Activated CD4-positive, CD25-positive, alpha-beta regulatory T cell treated with anti-CD3 and anti-CD28 coated beads, Interleukin-2, amount 50 U/mL, for 24 hours (primary cell): ENCODE data around the gene AJAP1.

Experiments
- ATAC-seq, 2 donors: fragments of 150-1000 bp; cut with Tn5 transposase; one replicate each; pipeline ENCODE4 v1.10.0; 2021; ENCODE audit warnings: mild to moderate bottlenecking in 1 of 2, moderate library complexity in 1 of 2

AJAP1 gene

DNA sequence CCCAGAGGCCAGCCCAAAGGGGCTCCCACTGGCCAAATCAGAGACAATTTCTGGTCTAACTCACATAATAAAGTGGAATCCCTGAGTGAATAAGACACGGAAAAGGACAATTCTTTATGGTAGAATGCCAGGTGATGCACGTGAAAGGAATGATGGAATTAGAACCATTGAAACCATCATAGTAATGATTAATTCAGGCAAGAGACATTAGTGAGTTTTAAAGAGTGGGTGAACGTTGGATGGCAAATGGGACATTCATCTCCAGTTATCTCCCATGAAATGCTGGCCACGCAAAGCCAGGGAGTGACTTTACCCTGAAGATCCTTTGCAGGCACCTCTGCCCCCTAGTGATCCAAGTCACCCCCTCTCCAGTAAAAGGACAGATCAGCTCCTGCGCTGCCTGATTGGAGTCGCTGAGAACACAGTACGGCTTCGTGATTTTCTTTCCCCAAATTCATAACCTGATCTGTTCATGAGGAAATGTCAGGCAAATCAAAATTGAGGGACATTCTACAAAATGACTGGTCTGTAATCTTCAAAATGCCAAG is 87.5 kb downstream of the AJAP1 start:
- no peak for ATAC-seq

DNA sequence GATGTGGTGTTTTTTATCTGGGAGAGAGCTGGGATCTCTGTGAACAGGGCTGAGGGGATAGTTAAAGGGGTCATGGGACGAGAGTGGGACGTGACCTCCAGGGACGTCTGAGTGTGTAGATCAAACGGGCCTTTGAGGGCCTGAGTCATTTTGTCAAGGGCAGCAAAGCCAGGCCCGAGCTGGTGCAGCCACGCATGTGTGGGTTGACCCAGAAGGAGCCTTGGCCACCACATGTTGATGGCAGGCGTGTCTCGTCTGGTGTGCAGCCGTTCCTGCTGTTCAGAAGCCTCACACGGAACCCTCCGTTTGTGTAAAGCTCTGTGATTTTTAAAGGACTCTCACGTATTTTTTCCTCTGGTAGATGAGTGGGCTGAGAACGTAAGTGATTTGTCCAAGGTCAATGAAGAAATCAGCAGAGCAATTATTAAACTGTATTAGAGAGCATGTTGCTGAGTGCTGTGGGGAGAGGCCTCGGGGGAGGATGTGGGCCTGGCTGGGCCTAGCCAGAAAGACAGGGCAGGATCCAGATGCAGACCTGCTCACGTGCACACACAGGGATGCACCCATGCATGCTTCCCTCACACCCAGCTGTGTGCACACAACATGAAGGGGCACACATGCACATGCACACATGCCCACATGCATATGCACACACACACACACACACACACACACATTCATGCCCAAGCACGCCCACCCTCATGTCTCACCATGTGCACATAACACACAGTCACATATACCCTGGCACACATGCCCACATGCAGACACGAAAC is 89.8 kb downstream of the AJAP1 start:
- ATAC-seq, result no peak

DNA sequence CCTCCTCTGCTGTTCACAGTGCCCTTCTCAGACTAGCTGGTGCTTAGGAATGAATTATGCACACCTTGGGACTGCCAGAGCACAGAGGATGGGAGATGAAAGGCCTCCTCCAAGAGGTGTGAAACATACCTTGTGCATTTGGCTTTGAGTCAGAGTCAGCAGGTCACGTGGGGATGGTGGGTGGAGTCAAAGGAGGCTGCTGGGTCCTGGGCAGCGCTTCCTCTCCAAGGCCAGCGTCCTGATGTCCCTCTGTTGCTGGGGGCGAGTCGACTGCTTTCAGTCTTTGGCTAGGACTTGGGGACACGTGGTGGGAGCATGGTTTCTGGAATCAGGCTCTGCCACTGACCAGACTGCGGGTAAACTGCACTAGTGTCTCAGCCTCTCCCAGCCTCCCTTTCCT is 91.2 kb downstream of the AJAP1 start:
- no peak for ATAC-seq

DNA sequence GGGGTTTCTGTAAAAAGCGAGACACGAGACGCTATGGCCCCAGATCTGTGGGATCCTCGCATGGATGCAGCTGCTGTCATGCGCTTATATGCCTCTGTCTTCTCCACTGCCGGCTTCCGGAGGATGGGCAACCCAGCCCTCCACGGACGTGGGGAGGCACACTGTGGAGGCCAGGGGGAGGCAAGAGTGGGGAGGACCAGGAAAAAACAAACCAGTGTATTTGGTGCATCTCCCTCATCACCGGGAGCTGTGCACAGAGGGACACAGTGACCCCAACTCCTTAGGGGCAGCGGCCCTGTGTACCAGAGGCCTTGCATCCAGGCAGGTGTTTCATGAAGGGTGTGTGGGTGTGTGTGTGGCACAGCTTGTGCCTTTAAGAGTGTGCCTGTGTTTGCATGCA is 95.0 kb downstream of the AJAP1 start:
- ATAC-seq, result no peak

DNA sequence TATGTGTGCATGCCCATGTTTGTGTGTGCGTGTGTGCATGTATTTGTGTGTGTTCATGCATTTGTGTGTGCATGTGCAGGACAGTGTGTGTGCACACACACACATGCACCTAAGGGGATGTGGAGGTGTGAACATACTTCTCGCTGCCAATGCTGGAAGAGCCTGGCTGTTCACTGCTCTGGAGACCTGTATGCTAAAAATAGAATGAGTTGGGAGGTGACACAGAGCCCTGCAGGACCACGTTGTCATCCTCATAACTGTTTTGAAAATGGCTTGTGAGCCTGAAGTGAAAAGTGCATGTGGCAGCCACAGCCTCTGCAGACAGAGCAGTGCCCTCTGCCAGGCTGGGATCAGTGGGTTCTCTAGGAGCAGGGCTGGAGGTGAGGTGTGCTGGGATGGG is 95.8 kb downstream of the AJAP1 start:
- no peak for ATAC-seq

DNA sequence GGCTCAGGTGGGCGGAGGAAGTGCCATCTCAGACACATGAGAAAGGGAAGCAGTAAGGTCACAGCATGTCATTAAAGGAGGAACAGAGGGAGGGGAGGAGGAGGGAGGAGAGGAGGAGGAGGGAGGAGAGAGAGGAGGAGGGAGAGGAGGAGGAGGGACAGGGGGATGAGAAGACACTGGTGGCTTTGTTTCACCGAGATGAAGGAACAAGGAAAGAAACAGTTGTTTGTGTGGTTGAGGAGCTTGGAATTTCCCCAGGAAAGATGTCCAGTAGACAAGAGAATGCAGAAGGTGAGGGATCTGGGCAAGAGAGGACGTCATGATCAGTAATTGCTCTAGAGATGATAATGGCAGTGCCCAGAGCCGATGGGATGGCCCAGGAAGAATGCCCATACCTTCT is 97.7 kb downstream of the AJAP1 start:
- no peak for ATAC-seq

DNA sequence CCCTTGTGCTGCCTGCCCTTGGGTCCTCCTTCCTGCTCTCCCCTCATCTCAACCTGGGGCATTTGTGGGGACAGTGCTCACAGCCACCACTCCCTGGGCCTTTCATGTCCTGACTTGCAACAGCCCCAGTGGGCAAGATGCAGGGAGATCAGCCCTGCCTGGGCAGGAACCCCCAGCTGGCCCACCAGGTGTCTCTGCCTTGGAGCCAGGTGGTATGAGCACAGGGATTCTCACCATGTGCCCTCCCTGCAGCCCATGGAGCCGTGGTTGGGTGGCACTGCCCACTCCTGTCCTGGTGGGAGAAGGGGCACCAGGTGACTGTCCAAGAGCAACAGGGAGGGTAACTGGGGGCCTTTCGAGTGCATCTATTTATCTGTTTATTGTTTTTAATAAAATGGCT is 100.4 kb downstream of the AJAP1 start:
- no peak for ATAC-seq

DNA sequence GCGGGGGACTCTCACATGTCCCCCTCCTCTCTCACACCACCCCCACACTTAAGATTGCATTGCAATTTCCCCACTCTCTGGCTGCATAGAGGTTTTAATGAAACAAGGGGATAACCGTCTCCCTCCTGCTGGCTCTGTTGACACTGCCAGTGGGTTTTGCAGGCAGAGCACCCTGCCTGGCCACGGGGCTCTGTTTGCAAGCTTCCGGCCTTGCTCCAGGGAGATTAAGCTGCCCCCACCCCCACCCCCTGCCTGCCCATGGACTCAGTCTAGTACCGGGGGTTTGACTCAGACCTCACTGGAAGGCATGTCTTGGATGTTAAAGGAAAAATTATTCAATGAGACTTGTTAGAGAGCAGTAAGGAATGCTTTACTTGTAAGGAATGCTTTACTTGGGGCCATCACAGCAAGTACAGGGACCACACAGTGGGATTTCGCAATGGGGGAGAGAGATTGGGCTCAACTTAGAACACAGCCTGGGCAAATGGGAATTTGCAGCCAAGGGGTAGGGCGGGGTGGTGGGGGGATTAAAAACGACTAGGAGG is 101.0 kb downstream of the AJAP1 start:
- ATAC-seq, result no peak

DNA sequence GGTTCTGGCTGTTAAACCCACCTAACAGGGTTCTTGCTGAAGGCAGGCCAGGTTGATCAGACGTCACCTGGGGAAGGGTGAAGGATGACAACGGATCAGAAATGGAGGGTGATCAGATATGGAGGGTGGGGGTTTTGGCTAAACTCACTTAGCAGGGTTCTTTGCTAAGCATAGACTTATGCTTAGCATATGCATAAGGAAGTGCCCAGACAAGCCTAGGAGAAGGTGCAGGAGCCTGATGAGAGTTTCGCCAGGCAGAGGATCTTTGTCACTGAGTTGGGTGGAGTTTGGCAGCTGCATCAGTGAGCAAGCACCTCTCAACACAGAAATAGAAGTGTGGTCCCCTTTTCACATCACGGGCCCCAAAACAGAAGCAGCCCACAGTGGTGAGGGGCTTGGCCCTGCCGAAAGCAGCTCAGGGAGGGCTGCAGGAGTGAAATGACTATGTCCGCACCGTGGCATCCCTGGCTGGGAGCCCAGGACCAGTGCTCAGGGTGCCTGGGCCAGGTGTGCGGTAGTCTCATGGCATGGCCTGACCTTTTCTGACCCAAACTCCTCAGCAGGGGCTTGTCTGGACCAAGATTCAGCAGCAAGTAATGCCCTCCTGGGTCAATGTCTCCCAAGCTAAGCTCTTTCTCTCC is 101.6 kb downstream of the AJAP1 start:
- ATAC-seq, result no peak

DNA sequence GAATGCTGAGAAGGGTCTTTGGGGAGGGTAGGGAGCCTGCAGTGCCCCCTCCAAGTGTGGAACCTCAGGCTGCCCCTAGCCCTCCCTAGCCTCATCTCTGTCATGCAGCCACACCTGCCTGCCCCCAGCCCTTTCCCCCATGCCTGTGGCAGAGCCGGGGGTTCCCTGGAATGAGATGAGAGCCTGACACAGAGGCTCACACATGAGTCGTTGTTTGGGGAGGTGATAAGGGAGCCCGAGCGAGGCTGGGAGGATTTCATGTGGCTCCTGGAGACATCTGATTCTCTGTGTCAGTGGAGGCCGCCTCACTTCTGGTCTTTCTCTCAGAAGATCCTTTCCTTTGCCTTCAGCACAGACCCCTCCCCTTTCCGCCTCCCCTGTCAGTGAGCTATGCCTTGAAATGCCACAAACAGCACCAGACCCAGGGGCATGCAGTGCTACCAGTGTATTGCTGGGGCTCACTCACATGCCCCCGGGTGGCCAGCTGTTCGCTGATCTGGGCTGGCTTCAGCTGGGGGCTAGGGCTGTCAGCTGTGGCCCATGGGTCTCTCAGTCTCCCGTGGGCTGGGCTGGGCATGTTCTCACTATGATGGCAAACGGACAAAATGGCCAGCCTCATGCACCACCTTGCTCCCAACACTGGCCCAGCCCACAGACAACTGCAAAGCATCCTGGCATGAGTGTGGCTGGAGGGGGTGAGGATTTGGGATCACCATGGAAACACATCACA is 102.6 kb downstream of the AJAP1 start:
- no peak for ATAC-seq

DNA sequence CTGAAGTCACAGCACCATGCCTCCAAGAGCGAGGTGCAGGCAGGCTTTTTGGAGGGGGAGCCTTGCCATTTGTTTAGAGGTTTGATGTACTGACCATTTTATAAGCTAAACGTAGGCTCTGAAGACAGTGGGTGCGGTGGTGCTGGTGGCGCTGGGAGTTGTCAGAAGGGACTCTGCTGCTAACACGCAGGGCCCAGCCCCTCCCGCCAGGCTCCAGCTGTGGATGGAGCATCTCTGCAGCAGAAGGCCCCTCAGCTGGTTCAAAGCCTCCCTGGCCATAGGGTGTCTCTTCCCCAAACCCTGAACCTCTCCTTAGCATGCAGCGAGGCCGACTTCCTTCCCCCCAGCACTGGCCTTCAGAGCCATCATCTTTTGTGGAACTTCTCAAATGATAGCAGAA is 105.3 kb downstream of the AJAP1 start:
- no peak for ATAC-seq

DNA sequence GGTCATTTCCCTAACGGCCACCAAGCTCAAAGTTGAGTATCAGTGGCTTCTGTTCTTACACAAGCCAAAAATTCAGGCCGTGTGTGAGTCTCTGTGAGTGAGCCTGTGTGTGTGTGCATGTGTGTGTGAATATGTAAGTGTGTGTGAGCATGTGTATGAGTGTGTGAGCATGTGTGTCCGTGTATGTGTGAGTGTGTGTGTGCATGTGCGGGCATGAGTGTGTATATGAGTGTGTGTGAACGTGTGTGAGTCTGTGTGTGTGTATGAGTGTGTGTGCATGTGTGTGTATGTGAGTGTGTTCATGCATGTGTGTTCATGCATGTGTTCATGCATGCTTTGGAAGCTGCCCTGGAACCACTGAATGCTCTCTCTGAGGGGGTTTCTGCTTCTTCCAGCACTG is 105.7 kb downstream of the AJAP1 start:
- no peak for ATAC-seq

DNA sequence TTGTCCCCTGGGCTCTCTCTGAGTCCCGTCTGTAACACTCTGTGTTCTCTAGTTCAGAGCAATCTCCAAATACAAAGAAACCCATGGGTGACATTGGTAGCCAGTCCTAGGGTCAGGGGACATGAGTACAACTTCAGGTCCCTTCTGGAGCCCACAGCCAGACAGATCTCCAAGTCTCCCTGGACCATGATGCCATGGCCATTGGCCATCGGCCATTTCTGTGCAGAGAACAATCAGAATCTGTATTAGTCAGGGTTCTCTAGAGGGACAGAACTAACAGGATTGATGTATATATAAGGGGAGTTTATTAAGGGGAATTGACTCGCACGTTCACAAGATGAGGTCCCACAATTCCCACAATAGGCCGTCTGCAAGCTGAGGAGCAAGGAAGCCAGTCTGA is 106.9 kb downstream of the AJAP1 start:
- ATAC-seq, result no peak

DNA sequence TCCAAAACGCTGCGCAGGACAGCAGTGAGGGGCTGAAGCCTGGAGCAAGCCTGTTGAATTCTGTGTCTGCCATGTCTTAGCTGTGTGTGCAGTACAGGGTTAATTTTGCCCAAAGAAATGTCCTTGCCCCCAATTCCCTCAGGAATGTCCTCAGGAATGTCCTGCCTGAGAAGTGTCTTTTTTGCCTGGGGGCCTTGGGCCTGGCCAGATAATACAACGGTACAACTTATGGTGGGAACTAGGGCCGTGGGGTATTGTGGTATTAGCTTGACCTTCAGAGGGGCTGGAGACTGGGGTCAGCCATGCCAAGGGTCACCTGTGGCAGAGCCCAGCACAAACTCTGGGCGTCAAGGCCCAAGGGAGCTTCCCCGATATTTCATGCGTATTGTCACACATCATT is 107.7 kb downstream of the AJAP1 start:
- no peak for ATAC-seq

DNA sequence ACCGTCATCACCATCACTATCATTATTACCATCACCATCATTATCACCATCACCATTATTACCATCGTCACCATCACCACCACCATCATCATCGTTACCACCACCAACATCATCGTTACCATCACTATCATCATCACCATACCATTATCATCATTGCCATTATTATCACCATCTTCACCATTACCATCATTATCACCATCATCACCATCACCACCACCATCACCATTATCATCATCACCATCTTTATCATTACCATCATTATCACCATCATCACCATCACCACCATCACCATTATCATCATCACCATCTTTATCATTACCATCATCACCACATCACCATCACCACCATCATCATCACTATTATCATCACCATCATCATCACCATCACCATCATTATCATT is 112.9 kb downstream of the AJAP1 start:
- no peak for ATAC-seq

DNA sequence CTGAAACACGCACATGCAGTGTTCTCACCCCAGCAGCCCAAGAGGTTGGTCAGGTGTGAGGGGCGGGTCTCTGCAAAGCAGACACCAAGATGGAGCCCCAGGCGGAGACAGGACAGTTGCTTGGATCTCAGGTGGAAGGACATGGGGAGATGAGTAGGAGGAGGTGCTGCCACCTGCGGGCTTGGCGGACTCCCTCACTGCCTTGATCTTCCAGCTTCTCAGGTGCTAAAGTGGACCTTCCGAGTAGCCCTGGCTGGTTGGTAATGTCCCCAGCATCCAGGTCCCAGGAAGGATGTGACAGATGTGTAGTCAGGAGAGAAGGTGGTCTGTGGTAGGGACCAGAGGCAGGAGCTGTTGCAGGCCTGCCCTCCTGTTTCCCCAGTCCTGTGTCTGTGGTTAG is 114.1 kb downstream of the AJAP1 start:
- ATAC-seq, result no peak

DNA sequence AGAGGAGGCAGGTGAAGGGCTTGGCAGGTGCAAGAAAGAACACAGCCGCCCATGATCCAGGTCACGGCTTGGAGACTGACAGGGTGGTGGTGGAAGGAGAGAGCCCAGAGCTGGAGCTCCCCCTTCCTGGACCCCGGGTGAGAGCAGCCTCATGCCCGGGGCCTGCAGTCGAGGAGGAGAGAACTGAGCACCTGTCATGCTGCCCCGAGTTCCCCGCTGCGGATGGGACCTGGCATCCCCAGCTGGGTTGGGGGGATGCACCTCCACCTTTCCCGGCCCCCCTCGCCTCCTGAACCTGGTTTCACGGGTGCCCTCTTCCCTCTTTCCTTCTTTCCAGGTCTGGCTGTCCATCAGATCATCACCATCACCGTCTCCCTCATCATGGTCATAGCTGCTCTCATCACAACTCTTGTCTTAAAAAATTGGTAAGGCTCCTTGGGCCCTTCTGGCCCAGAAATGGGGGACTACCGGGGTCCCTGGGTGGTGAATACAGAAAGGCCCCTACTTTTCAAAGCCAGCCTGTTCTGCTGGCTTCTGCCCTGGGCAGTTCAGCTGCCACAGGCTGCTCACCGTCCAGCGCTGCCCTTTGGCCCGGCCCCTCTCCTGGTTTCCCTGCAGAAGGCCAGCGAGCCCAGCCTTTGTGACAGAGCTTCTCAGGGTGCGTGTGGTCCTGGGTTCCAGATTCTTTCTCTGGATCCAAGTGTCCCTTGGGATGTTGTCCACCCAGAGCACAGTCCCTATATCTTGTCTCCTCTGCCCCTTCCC is 115.3 kb downstream of the AJAP1 start:
- no peak for ATAC-seq

DNA sequence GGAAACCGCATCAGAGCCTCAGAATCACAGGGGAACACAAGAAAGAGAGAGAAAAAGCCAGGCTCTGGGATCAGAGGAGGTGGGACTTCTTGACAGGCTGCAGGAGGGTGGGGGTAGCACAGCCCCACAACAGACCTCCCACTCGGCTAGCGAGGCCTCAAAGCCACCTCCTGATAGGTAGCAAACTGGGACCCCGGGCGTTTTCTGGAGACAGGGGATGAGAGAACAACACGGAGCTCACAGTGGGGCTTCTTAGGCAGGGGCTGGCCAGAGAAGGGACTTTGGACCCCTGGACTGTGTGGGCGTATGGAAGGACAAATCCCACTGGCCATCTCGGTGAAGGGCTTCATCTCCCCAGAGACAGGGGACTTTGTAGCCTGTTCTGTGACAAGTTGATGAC is 116.3 kb downstream of the AJAP1 start:
- ATAC-seq, result no peak

DNA sequence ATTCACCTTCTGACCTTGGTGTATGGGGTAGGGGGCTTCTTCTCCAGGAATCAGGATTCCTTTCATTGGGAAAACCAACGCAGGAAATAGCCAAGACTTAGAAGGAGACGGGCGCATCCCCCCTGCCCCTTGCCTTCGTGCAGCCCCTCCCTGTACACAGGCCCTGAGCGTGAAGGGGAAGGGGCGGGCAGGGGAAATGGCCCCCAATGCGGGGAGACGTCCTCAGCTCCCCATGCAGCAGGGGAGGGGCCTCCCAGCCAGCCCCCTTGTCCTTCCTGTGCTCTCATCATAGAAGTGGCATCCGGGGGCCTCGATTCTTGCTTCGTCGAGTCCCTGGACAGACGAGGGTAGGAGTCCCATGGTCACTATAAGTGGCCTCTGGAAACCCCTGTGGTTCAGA is 116.9 kb downstream of the AJAP1 start:
- no peak for ATAC-seq

DNA sequence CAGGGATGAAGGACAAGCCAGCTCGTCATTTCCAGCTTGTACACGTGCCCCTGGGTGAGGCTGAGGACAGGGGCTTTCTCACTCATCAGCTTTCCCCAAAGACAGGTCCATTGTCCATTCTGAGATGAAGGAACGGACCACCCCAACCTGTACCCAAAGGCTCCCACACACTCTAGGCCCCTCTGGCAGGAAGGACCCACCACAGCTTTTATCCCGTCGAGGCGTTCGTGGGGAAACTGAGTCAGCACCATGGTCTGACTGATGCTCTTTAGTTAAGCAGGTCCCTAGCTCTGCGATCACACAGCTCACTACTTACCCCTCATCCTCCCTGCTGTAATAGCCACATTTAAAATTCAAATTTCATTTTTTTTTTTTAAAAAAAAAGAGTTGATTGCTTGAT is 117.3 kb downstream of the AJAP1 start:
- no peak for ATAC-seq

DNA sequence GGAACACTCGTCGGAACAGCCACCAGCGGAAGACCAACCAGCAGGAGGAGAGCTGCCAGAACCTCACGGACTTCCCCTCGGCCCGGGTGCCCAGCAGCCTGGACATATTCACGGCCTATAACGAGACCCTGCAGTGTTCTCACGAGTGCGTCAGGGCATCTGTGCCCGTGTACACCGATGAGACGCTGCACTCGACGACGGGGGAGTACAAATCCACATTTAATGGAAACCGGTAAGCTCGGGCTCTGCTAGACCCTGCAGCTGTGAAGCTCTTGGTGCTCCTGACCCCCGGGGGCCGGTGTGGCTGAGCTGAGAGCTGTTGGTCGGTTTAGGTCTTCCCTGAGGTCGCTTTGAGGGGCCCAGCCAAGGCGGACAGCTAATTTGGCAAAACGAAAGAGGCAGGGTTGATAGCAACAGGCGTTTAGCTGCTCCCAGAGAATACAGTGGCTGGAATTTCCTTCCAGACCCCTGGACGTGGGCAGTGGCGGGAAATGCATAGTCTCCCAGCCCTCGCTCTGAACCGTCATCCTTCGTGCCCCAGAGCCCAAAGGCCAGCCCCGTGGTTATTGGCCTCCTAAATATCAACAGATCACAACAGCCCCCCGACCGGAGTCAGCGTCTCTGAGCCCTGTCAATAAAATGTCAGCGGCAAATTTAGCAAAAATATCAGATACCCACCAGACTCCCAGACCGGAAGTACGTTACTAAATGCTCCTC is 118.0 kb downstream of the AJAP1 start:
- no peak for ATAC-seq

DNA sequence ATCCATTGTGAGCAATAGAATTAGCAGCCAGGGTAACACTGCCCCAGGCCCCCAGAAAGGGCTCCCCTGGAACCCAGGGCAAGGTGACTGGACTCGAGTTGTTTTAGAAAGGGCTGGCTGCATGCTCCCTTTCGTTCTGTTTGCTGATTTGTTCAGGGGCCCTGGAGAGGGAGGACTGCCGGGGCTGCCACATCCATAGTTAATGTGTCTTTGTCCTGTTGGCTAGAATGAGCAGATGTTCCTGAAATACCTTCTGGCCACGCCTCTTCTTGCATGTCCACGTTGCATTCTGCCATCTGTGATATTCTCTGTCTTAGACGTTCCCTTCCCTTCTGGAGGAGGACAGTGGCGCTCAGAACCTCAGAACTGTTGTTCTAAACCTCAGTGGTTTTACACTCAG is 118.8 kb downstream of the AJAP1 start:
- no peak for ATAC-seq
